Measurements from ENCODE around the gene MEX3D. TPM values are rescaled to one million over a fixed set of nuclear protein-coding genes. Genes with fewer than 3 reads are reported as not detected.
A peak's percentile ranks its signal among the peaks of the same experiment; 100 is the strongest.

MEX3D gene
- total RNA-seq, 1 donor from 2014 or later: 21.4 TPM

GRCh38 chr19:1507763-1508506 lies 60.2 kb downstream of the MEX3D start:
- peak overlapping the region; percentile 85 for H3K27ac ChIP-seq (ENCODE audit: low read depth, low read length)
- H3K9me3 ChIP-seq (ENCODE audit: control insufficient read depth in 3 of 3, low read length in 3 of 3): no peaks in the 10 kb centered on the region
- H3K27me3 ChIP-seq (ENCODE audit: control insufficient read depth in 3 of 3, insufficient read depth in 3 of 3, low read length in 3 of 3): peaks cover 11 to 13% (median 12%) of the 10 kb centered on the region in 3 donors
- H3K4me3 ChIP-seq (ENCODE audit: low read length in 3 of 3): peak overlapping the region; percentile 65 to 73 (median 72)
- peak overlapping the region in 2 of 3 donors; percentile 51 to 82 for H3K9ac ChIP-seq (ENCODE audit: low read depth in 1 of 3, low read length in 3 of 3)
- H3K4me1 ChIP-seq (ENCODE audit: control insufficient read depth in 3 of 3, insufficient read depth in 3 of 3, low read length in 3 of 3): peaks cover 13 to 31% (median 31%) of the 10 kb centered on the region in 3 donors
- H3K36me3 ChIP-seq (ENCODE audit: control insufficient read depth in 3 of 3, insufficient read depth in 3 of 3, low read length in 3 of 3): peaks cover 4 to 17% (median 5%) of the 10 kb centered on the region in 3 donors

GRCh38 chr19:1507192-1507660 lies 60.9 kb downstream of the MEX3D start:
- peak overlapping the region; percentile 8 to 73 (median 65) for H3K4me3 ChIP-seq (ENCODE audit: low read length in 3 of 3)
- H3K27ac ChIP-seq (ENCODE audit: low read depth, low read length): peak overlapping the region; percentile 85
- peaks cover 4 to 17% (median 5%) of the 10 kb centered on the region in 3 donors for H3K36me3 ChIP-seq (ENCODE audit: control insufficient read depth in 3 of 3, insufficient read depth in 3 of 3, low read length in 3 of 3)
- peak overlapping the region in 2 of 3 donors; percentile 23 to 82 for H3K9ac ChIP-seq (ENCODE audit: low read depth in 1 of 3, low read length in 3 of 3)
- peaks cover 15 to 17% (median 16%) of the 10 kb centered on the region in 3 donors for H3K27me3 ChIP-seq (ENCODE audit: control insufficient read depth in 3 of 3, insufficient read depth in 3 of 3, low read length in 3 of 3)
- H3K4me1 ChIP-seq (ENCODE audit: control insufficient read depth in 3 of 3, insufficient read depth in 3 of 3, low read length in 3 of 3): peaks cover 14 to 33% (median 29%) of the 10 kb centered on the region in 3 donors
- H3K9me3 ChIP-seq (ENCODE audit: control insufficient read depth in 3 of 3, low read length in 3 of 3): no peaks in the 10 kb centered on the region

GRCh38 chr19:1505991-1506881 lies 61.9 kb downstream of the MEX3D start:
- Histone ChIP-seq H3K9ac (ENCODE audit: low read depth in 1 of 3, low read length in 3 of 3) (no peak overlapping the region), H3K4me1 (ENCODE audit: control insufficient read depth in 3 of 3, insufficient read depth in 3 of 3, low read length in 3 of 3) (peaks cover 14 to 28% (median 24%) of the 10 kb centered on the region in 3 donors), H3K4me3 (ENCODE audit: low read length in 3 of 3) (no peak overlapping the region), H3K27me3 (ENCODE audit: control insufficient read depth in 3 of 3, insufficient read depth in 3 of 3, low read length in 3 of 3) (peaks cover 16 to 17% (median 17%) of the 10 kb centered on the region in 3 donors), H3K9me3 (ENCODE audit: control insufficient read depth in 3 of 3, low read length in 3 of 3) (no peaks in the 10 kb centered on the region), H3K27ac (ENCODE audit: low read depth, low read length) (no peak overlapping the region), H3K36me3 (ENCODE audit: control insufficient read depth in 3 of 3, insufficient read depth in 3 of 3, low read length in 3 of 3) (peaks cover 4 to 17% (median 5%) of the 10 kb centered on the region in 3 donors)

GRCh38 chr19:1505012-1505411 lies 63.1 kb downstream of the MEX3D start:
- Histone ChIP-seq H3K27me3 (ENCODE audit: control insufficient read depth in 3 of 3, insufficient read depth in 3 of 3, low read length in 3 of 3) (peaks cover 16 to 21% (median 17%) of the 10 kb centered on the region in 3 donors), H3K4me1 (ENCODE audit: control insufficient read depth in 3 of 3, insufficient read depth in 3 of 3, low read length in 3 of 3) (peaks cover 14 to 27% (median 24%) of the 10 kb centered on the region in 3 donors), H3K9me3 (ENCODE audit: control insufficient read depth in 3 of 3, low read length in 3 of 3) (no peaks in the 10 kb centered on the region), H3K9ac (ENCODE audit: low read depth in 1 of 3, low read length in 3 of 3) (no peak overlapping the region), H3K27ac (ENCODE audit: low read depth, low read length) (no peak overlapping the region), H3K36me3 (ENCODE audit: control insufficient read depth in 3 of 3, insufficient read depth in 3 of 3, low read length in 3 of 3) (peaks cover 4 to 17% (median 5%) of the 10 kb centered on the region in 3 donors), H3K4me3 (ENCODE audit: low read length in 3 of 3) (no peak overlapping the region)

Small RNAs within 50 kb of the gene (small RNA-seq; reads per million reads assigned to genes)
- gene AC005943.2: not detected
- gene RN7SL477P: not detected
- gene RNU6-1223P: not detected

Other genes with a start within 250 kb of the MEX3D start
- 43.3 TPM for gene NDUFS7, start 184.4 kb downstream of the MEX3D start, total RNA-seq
- gene GAMT, start 166.8 kb downstream of the MEX3D start, total RNA-seq: 101 TPM
- 27.1 TPM for gene DAZAP1, start 160.7 kb downstream of the MEX3D start, total RNA-seq
- gene RPS15, start 129.9 kb downstream of the MEX3D start, total RNA-seq: 354 TPM
- 1.0 TPM for gene APC2, start 118.2 kb downstream of the MEX3D start, total RNA-seq
- gene C19orf25, start 89.1 kb downstream of the MEX3D start, total RNA-seq: 11.5 TPM
- gene PCSK4, start 78.0 kb downstream of the MEX3D start, total RNA-seq: 0.52 TPM
- gene REEP6, start 77.1 kb downstream of the MEX3D start, total RNA-seq: 2.1 TPM
- gene ADAMTSL5, start 55.3 kb downstream of the MEX3D start, total RNA-seq: 3.1 TPM
- gene PLK5, start 44.2 kb downstream of the MEX3D start, total RNA-seq: not detected
- 51.7 TPM for gene MBD3, start 24.5 kb upstream of the MEX3D start, total RNA-seq
- gene UQCR11, start 37.1 kb upstream of the MEX3D start, total RNA-seq: 82.5 TPM
- 44.4 TPM for gene TCF3, start 84.3 kb upstream of the MEX3D start, total RNA-seq
- gene ONECUT3, start 185.2 kb upstream of the MEX3D start, total RNA-seq: not detected
- gene ATP8B3, start 244.0 kb upstream of the MEX3D start, total RNA-seq: 0.52 TPM